SHP77 (cell line): Measurements from ENCODE around the gene WWTR1.
A peak's percentile ranks its signal among the peaks of the same experiment; 100 is the strongest.

Source experiments
- DNase-seq, 2 experiments: peaks; one replicate each; lab custom pipeline; 2025; lab: John Stamatoyannopoulos, UW

Gene WWTR1

DNA sequence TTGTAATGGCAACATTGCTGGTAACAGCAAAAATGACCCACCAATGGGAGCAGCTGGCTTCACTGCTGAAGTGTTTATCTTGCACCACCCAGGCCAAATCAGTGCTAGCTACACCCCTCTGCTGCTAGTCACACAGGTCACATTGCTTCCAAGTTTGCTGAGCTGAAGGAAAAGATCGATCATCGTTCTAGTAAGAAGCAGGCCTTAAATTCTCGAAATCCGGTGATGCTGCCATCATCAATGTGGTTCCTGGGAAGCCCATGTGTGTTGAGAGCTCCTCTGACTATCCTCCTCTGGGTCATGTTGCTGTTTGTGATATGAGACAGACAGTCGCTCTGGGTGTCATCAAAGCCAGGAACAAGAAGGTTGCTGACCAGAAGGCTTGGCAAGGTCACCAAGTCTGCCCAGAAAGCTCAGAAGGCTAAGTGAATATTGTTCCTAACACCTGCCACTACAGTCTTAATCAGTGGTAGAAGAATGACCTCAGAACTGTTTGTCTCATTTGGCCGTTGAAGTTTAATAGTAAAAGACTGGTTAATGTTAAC lies 162.2 kb downstream of the WWTR1 start:
- DNase-seq: no peak

DNA sequence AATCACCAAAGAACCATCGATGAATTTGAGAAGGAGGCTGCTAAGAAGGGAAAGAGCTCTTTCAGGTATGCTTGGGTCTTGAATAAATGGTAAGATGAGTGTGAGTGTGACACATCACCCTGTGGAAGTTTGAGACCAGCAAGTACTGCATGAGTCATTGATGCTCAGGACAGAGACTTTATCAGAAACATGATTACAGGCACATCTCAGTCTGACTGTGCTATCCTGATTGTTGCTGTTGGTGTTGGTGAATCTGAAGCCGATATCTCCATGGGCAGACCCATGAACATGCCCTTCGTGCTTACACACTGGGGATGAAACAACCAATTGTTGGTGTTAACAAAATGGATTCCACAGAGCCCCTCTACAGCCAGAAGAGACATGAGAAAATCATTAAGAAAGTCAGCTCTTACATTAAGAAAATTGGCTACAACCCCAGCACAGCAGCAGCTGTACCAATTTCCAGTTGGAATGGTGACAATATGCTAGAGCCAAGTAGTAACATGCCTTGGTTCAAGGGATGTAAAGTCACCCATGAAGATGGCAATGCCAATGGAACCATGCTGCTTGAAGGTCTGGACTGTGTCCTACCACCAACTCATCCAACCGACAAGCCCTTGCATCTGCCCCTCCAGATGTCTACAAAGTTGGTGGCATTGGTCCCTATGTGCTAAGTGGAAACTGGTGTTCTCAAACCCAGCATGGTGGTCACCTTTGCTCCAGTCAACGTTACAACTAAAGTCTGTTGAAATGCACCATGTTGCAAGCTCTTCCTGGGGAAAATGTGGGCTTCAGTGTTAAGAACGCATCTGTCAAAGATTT lies 162.9 kb downstream of the WWTR1 start:
- no peak for DNase-seq

DNA sequence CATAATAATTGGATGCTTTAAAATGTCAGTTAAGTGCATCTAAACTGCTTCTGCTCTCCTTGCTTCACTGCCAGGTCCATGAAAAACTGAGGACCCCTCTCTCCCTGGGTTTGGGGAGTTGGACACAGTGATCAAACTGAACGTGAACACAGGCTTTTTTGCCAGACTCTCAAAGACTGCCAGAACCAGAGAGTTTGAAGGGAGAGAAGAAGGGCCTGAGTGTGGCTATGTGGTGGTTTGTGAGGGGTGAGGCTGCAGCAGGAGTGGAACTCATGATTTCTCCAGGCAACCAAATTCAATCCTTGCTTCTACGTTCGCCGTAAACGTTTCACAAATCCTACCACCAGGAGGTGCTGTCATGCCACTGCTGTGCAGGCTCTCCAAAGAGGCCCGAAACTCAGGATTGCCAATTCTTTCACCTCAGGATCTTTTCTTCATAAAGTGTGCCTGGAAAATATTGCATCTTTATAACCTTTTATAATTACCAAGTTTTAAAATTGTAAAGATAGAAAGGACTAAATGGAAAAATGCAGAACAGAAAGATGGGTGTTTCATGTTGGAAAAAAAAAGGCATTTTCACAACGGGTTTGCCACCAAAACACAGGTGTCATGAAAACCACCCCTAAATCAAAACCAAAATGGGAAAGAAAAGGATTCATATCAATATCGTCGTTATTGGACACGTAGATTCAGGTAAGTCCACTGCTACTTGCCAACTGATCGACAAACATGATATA lies 163.6 kb downstream of the WWTR1 start:
- DNase-seq: peak; percentile 69 to 84

DNA sequence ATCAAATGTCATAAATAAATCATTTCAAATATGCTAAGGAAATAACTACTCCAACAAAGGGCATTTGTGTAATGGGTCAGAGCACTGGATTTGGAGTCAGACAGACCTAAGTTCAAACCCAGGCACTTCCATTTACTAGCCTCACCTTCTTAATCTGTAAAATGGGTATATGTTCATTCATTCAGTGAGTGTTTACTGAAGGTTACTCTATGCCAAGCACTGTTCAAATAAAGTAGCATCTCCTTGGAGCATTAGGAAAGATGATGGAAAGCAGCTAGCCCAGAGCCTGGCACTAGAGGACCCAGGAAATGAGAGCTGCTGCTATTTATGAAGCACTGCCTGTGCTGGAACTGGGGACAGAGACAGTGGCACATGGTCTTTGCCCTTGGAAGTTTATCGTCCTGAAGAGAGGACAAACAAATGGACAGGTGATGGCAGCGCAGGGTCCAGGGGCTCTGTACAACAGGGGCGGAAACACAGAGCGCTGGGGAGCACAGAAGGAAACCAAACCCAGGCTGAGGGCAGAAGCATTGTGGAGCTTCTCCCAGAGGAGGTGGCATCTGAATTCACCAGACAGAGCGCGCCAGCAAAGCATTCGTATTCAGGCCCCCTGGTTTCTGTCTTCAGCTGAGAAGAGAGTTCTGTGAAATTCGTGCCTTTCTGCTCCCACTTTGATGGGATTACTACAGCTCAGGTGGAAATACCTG lies 164.4 kb downstream of the WWTR1 start:
- DNase-seq: peak; percentile 51 to 72

GRCh38 chr3:149490260-149490971 lies 167.4 kb downstream of the WWTR1 start:
- no peak for DNase-seq

GRCh38 chr3:149489060-149489690 lies 168.7 kb downstream of the WWTR1 start:
- DNase-seq: peak; percentile 34 to 45

DNA sequence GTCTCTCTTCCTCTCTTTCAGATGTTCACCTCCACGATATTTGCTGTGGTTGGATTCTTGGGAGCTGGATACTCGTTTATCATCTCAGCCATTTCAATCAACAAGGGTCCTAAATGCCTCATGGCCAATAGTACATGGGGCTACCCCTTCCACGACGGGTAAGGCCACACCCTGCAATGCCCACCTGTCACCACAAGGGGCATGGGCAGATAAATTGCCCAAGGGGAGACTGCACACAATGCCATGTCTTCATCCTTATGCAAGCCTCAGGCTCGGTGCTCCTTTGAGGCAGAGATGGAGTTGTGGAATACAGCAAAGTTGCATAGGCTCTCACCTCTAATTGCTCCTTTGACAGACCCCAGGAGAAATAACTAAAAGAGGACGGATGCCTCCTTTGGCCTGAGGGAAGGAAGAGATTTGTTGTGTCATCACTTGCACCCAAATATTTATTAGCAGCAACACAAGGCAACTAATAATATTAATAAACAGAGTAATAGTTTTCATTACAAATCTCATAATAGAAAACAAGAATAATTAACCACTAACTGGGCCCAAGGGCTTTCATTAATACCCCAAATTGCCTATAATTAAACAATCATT lies 170.1 kb downstream of the WWTR1 start:
- DNase-seq: peak; percentile 10 to 54

DNA sequence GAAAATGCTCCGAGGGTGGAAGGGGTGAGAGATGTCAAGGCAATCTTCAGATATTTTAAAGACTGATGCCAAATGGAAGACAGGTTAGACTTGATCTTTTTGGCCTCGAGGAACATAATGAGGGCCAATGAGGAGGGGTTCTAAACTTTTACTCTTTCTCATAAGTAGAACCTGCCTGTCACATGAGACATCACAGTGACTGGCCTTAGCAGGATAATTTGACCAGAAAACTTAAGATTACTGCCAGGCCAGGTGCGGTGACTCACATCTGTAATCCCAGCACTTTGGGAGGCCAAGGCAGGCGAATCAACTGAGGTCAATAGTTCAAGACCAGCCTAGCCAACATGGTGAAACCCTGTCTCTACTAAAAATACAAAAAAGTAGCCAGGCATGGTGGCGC lies 171.1 kb downstream of the WWTR1 start:
- DNase-seq: no peak

DNA sequence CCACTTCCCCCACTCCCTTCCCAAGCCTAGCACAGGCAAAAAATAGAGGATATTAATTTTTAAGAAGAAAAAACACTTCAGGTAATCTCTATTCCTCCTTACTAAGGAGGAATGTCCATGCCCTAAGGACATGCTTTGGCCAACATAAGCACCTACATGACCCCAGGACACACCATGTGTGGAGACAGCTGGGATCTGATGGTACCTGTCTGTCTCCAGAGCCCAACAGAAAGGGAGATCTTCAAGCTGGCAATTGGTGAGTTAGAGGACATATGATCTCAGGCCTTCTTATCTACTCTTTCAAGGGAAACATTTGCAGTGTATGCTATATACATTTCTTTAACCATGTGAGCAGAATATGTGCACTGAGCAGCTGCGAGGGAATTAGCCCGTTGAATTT lies 176.3 kb downstream of the WWTR1 start:
- DNase-seq: no peak

DNA sequence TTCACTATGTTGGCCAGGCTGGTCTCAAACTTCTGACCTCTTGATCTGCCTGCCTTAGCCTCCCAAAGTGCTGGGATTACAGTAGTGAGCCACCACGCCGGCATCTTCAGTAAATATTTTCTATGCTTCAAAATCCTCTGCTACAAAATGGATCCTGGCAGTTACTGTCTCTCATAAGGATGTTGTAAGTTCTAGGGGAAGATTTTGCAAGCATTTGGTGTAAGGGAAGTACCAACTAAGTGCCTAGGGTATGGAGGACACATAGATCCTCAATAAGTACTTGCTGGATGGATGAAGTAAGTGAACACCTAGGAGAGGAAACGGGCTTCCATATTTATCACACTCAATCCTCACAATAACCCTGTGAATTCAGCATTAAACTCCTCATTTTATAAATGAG lies 176.8 kb downstream of the WWTR1 start:
- no peak for DNase-seq

GRCh38 chr3:149480326-149481017 lies 177.4 kb downstream of the WWTR1 start:
- peak; percentile 93 to 94 for DNase-seq

GRCh38 chr3:149479621-149480325 lies 178.1 kb downstream of the WWTR1 start:
- DNase-seq: peak; percentile 62 to 70

DNA sequence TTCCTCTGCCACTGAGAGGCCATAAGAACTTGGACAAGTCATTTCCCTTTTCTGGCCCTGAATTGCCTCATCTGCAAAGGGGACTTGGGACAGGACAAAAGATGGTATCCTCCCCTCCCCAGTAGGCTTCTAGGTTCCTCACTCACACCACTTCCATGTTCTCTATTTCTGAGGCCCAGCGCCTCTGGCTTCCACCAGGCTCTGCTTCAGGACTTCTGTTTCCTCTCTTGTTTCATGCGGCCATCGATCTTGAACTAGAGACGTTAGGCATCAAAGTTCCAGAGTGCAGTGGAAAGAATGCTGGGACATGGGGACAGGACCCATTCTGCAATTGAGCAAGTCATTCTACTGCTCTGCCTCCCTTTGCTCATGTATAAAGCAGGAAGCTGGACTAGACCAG lies 181.6 kb downstream of the WWTR1 start:
- DNase-seq: no peak

GRCh38 chr3:149475451-149476060 lies 182.3 kb downstream of the WWTR1 start:
- DNase-seq: no peak

DNA sequence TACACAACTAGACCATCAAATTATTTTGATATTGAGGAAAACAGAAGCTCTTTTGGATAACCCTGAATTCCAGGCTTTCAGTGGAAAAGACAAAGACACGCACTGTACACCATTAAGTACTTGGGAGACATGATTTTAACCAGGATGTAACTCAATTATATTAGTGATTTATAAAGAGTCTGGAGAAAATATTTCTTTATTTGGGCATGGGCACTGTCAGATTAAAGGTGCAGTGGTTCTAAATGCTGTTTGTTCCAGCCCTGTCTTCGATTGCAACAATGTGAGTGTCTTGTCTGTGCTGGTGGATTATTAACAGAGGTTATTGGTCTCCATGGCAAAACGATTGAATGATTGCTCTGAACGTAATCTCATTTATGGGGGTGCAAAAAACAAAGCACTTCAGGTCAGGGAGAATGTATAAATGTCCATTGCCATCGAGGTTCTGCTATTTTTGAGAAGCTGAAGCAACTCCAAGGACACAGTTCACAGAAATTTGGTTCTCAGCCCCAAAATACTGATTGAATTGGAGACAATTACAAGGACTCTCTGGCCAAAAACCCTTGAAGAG lies 183.5 kb downstream of the WWTR1 start, which contains the start of gene TM4SF4:
TSS of gene TM4SF4 (plus strand) at position 448 of the 568 bp plus-strand sequence. CDS start 181 bp downstream, outside the sequence.
- no peak for DNase-seq

GRCh38 chr3:149473357-149474249 lies 184.2 kb downstream of the WWTR1 start:
- peak; percentile 26 to 33 for DNase-seq

- DNase-seq: peak; percentile 78 to 88
These were observed 185.6 kb downstream of the WWTR1 start for GRCh38 chr3:149472030-149472797.
